Lung (tissue), 12 donors: Measurements from ENCODE around the gene SRRD. TPM values are rescaled to one million over a fixed set of nuclear protein-coding genes. Genes with fewer than 3 reads are reported as not detected.

Experiments used
- ATAC-seq: fragments of 200-7000 bp; cut with Tn5 transposase; one replicate; pipeline ENCODE4 v1.9.1; 2020; ENCODE audit warnings: moderate number of reproducible peaks; ENCODE audit not compliant: insufficient read depth, low FRiP score
- DNase-seq, 3 donors: peaks; one replicate each; pipeline ENCODE4 v3.0.0-alpha.2; 2013 to 2017
- H3K27ac ChIP-seq, 2 donors: one replicate each; pipeline ENCODE4 v1.5.1; 2013; ENCODE audit warnings: mild to moderate bottlenecking in 2 of 2, moderate library complexity in 2 of 2, control low read depth in 1 of 2, inconsistent platforms in 1 of 2, low read depth in 1 of 2, low read length in 1 of 2
- H3K27me3 ChIP-seq, 3 donors: one replicate each; pipeline ENCODE4 v1.5.1; 2013; ENCODE audit warnings: low read length in 2 of 3; ENCODE audit not compliant: control insufficient read depth in 3 of 3, insufficient read depth in 3 of 3
- H3K36me3 ChIP-seq, 4 donors: one replicate each; pipeline ENCODE4 v1.5.1; 2013; ENCODE audit warnings: low read length in 4 of 4, mild to moderate bottlenecking in 1 of 4, moderate library complexity in 1 of 4; ENCODE audit not compliant: control insufficient read depth in 4 of 4, insufficient read depth in 4 of 4
- H3K4me1 ChIP-seq, 5 donors: one replicate each; pipeline ENCODE4 v1.5.1; 2013; ENCODE audit warnings: low read length in 5 of 5, mild to moderate bottlenecking in 2 of 5, moderate library complexity in 1 of 5; ENCODE audit not compliant: control insufficient read depth in 5 of 5, insufficient read depth in 5 of 5
- H3K4me3 ChIP-seq: one replicate; pipeline ENCODE4 v1.5.1; 2013; ENCODE audit warnings: mild to moderate bottlenecking, control low read depth, moderate library complexity
- H3K9ac ChIP-seq, 2 donors: one replicate each; pipeline ENCODE4 v1.5.1; 2013; ENCODE audit warnings: low read length in 2 of 2, control low read depth in 1 of 2; ENCODE audit not compliant: insufficient read depth in 1 of 2
- H3K9me3 ChIP-seq, 4 donors: one replicate each; pipeline ENCODE4 v1.5.1; 2013; ENCODE audit warnings: low read length in 3 of 4, mild to moderate bottlenecking in 1 of 4, moderate library complexity in 1 of 4; ENCODE audit not compliant: control insufficient read depth in 4 of 4, insufficient read depth in 3 of 4
- WGBS, 2 donors: extraction: QIAGEN DNeasy Blood & Tissue Kit; methylation state at CpG; one replicate each; pipeline ENCODE4 v1.1.7; 2013; 5-methylcytosine and 5-hydroxymethylcytosine counted together
- polyA plus RNA-seq, 2 donors: library from polyadenylated mRNA; stranded (reverse); fragments of 200-250 nt; gene quantifications; one replicate each; pipeline ENCODE4 v1.2.1, GENCODE V29; 2013
- total RNA-seq, 2 donors: library from RNA; depleted of rRNA in 1 of 2; stranded (reverse); fragments of >200 nt in 1 of 2; gene quantifications; one replicate each; pipeline ENCODE4 v1.2.1, GENCODE V29; 2014 to 2021
- TF ChIP-seq, protein P1 (sequence below): IDR thresholded peaks from 2 replicates; pipeline ENCODE4 v1.5.1; 2012; ENCODE audit warnings: mild to moderate bottlenecking; ENCODE audit errors: control extremely low read depth, extremely low read depth
- donor health status: control.
- donor health status: control.
- donor health status: Bipolar disorder and iron deficiency.
- donor health status: healthy.
- donor health status: DM: yes; HTN: yes; CAD: no.

Gene SRRD
- total and polyA plus RNA-seq, 4 donors, result 8.5 to 17.6 (median 13.7) TPM

DNA sequence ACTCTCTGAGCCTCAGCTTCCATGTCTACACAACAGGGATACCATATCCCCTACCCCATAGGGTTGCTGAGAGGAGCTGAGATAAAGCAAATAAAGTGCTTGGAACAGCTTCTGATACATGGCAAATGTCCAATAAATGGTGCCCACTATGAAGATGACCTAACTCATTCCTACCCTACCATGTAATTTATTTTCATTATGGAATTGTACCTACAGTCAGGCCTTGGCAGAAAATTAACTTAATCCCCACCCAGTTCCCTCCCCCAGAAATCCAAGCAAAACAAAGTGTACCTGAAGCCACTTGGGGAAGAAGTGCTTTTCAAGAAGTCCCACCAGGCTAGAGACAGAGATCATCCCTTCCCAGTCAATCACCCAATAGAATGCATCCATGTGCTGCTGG is 10.8 kb downstream of the SRRD start:
- Histone ChIP-seq H3K4me3 (no peak overlapping the region), H3K36me3 (peaks cover 53 to 68% (median 60%) of the 10 kb centered on the region in 4 donors), H3K9me3 (no peaks in the 10 kb centered on the region), H3K27ac (no peak overlapping the region), H3K27me3 (no peaks in the 10 kb centered on the region), H3K9ac (no peak overlapping the region), H3K4me1 (no peaks in the 10 kb centered on the region)
- no peak for DNase-seq
- no peak for ATAC-seq
- TF ChIP-seq, protein P1, sequence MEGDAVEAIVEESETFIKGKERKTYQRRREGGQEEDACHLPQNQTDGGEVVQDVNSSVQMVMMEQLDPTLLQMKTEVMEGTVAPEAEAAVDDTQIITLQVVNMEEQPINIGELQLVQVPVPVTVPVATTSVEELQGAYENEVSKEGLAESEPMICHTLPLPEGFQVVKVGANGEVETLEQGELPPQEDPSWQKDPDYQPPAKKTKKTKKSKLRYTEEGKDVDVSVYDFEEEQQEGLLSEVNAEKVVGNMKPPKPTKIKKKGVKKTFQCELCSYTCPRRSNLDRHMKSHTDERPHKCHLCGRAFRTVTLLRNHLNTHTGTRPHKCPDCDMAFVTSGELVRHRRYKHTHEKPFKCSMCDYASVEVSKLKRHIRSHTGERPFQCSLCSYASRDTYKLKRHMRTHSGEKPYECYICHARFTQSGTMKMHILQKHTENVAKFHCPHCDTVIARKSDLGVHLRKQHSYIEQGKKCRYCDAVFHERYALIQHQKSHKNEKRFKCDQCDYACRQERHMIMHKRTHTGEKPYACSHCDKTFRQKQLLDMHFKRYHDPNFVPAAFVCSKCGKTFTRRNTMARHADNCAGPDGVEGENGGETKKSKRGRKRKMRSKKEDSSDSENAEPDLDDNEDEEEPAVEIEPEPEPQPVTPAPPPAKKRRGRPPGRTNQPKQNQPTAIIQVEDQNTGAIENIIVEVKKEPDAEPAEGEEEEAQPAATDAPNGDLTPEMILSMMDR, result no peak

DNA sequence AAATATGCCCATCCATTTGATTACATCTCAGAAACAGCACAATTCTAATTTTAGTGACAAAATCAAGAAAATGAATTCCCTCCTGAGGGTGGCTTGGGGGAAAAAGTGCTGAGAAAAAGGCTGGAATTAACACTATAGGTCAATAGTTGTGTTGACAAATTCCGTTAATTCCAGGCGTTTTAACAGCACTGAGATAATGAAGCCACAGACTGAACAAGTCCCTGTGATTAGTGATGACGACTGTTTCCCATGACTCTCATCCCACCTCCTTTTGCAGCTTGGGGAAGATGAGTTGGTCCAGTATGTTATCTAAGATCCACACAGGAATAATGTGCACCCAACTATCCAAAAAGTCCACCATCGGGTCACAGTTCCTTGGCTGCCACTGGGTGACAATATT is 12.8 kb downstream of the SRRD start:
- Histone ChIP-seq H3K9me3 (no peaks in the 10 kb centered on the region), H3K27ac (no peak overlapping the region), H3K27me3 (no peaks in the 10 kb centered on the region), H3K36me3 (peaks cover 53 to 67% (median 58%) of the 10 kb centered on the region in 4 donors), H3K9ac (no peak overlapping the region), H3K4me3 (no peak overlapping the region), H3K4me1 (no peaks in the 10 kb centered on the region)
- ATAC-seq, result no peak
- DNase-seq, result no peak
- WGBS, 2 donors, result 92 to 93% methylated on average over 4 of the region's 4 CpGs
- TF ChIP-seq, protein P1, result no peak

DNA sequence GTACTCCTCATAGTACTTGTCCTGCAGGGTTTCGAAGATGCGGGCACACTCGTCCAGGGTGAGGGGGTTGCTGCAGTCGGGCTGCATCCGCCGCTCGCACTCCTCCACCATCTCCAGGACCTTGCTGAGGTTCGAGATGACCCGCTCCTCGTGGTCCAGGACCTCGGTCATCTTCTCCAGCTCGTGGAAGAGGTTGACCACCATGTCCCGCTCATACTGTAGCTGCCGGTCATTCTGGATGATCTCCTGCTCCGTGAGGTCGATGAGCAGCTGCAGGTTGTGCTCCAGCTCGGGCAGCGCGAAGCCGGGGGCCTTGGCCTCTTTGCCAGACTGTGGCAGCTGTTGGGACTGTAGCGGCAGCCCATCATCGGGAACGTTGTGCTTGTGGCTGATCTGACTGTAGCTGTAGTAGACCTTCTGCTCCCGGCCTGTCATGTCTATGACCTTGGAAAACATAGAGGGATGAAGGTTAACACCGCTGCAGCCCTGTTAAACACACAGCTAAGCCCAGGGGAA is 15.6 kb downstream of the SRRD start:
- Histone ChIP-seq H3K4me1 (peaks cover 0 to 4% (median 0%) of the 10 kb centered on the region in 5 donors), H3K27ac (no peak overlapping the region), H3K9me3 (no peaks in the 10 kb centered on the region), H3K9ac (no peak overlapping the region), H3K4me3 (no peak overlapping the region), H3K36me3 (peaks cover 50 to 71% (median 55%) of the 10 kb centered on the region in 4 donors), H3K27me3 (no peaks in the 10 kb centered on the region)
- 92% methylated on average over 25 of the region's 25 CpGs for WGBS, 2 donors
- ATAC-seq (no peak), DNase-seq (no peak)
- TF ChIP-seq, protein P1, result no peak

DNA sequence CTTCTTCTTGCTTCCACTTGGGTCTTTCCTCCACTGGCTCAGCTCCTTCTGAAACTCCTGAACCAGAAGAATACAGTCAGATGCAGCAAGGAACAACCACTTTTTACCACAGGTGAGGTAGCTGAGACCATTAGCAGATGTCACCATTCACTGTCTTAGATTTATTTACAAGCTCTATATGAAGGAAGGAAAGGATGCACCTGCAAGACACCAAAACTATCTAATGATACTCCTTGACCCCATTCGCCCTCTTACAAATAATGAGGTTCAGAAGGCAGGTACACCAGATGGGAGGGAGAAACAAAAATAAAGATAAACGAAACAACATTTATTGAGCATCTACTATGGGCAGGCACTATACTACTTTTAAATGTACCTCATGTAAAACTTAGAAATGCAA is 18.3 kb downstream of the SRRD start:
- Histone ChIP-seq H3K9ac (no peak overlapping the region), H3K27ac (no peak overlapping the region), H3K36me3 (peaks cover 51 to 64% (median 56%) of the 10 kb centered on the region in 4 donors), H3K9me3 (no peaks in the 10 kb centered on the region), H3K4me3 (no peak overlapping the region), H3K4me1 (peaks cover 0 to 4% (median 0%) of the 10 kb centered on the region in 5 donors), H3K27me3 (no peaks in the 10 kb centered on the region)
- TF ChIP-seq, protein P1, result no peak
- ATAC-seq (no peak), DNase-seq (no peak)
- WGBS, 2 donors, result 94 to 98% methylated on average over 2 of the region's 2 CpGs
